ENCODE data around the gene CREB1. TPM values are rescaled to one million over a fixed set of nuclear protein-coding genes. Genes with fewer than 3 reads are reported as not detected.

CREB1 gene
- total RNA-seq, 6 experiments from 2014 or later: 32.9 to 51.8 (median 48.9) TPM

DNA sequence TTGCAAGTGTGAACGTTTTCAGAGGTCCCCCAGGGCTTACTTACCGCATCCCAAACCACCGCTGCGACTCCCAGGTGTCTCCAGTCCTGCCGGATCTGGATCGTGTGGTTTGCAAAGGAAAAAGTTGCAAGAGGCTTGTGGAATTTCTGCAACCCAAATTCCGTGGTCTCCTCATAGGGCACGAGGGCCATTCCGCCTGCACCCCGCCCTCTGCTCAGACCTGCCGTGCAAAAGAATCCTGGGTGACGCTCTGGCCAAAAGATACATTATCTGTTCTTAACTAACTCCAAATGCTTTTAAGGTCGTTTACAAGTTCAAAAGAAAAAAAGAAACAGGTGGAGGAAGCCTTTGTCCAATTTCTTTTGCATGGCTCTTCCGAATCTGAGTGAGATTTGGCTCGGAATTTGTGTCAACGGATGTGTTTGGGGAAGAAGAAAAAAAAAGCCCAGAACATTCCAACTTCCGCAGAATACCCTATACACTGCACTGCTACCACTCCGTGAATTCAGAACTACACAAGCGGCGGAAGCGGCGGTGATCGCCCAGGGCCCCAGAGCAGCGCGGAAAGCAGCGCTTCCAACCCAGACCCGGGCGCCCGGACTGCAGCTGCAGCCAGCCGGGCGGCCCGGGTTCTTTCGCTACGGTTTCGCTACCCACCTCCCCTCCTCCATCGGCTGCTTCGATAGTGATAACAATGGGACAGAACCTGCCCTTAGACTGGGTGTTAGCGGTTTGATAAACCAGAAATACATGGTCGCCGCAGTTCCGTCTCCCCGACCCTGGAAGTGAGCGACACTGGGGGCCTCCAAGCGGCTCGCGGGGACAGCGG lies 94.6 kb downstream of the CREB1 start:
- peaks cover 6% of the 10 kb centered on the region; the same call in 1 of the 2 replicates for H3K36me3 Mint-ChIP-seq (ENCODE audit: low read depth)
- H3K4me1 Mint-ChIP-seq (ENCODE audit: low read depth): peaks cover 21% of the 10 kb centered on the region
- H3K9me3 Mint-ChIP-seq: no peaks in the 10 kb centered on the region
- H3K4me3 Mint-ChIP-seq: peak overlapping the region; percentile 95
- H3K27ac Mint-ChIP-seq: peak overlapping the region; percentile 79
- TF ChIP-seq, protein P1, sequence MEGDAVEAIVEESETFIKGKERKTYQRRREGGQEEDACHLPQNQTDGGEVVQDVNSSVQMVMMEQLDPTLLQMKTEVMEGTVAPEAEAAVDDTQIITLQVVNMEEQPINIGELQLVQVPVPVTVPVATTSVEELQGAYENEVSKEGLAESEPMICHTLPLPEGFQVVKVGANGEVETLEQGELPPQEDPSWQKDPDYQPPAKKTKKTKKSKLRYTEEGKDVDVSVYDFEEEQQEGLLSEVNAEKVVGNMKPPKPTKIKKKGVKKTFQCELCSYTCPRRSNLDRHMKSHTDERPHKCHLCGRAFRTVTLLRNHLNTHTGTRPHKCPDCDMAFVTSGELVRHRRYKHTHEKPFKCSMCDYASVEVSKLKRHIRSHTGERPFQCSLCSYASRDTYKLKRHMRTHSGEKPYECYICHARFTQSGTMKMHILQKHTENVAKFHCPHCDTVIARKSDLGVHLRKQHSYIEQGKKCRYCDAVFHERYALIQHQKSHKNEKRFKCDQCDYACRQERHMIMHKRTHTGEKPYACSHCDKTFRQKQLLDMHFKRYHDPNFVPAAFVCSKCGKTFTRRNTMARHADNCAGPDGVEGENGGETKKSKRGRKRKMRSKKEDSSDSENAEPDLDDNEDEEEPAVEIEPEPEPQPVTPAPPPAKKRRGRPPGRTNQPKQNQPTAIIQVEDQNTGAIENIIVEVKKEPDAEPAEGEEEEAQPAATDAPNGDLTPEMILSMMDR (IDR thresholded peaks at IDR 0.05): no peak
- DNase-seq: peak; percentile 59
- H3K27me3 Mint-ChIP-seq (ENCODE audit: insufficient read depth): peaks cover 4% of the 10 kb centered on the region; the same call in 1 of the 2 replicates

DNA sequence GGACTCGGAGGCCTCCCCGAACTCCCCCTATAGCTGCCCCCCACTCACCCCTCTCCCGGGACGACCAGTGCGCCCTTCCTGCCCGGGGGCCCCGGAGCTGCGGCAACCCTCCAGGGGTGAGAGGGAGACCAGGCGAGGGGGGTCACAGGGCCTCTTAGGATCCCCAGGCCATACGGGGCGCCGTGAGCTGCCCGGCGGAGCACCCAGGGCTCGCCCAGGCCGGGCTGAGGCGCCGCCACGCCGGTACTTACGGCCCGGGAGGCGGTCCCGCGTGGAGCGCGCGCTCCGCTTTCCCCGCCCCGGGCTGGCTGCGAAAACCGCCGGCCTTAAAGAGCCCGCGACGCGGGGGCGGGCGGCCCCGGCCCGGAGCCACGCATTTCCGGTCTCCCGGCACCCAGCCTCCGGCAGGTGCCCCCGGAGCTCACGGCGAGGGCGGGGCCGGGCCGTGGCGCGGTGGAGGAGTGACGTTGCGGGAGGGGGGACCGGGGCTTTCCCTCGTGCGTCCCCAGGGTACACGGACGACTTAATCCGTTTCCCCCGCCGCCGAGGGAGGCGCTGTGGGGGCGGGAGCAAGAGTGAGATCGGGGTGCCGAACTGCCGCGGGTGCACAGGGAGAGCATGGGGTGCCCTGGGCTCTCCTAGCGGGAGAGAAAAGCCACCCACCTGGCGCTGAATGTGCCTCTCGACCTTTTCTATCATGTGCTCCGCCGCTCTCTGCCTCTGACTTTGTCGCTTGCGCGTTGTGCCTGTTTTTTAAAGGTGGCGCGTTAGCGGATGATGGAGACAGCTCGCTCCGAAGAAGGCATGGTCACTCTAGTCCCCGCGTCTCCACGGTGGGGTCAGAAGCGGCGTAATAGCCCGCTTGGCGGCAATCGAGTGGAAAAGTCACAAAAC lies 95.5 kb downstream of the CREB1 start, which contains the start of gene METTL21A:
Gene METTL21A, minus strand, starts transcription at position 381 of the 894 bp plus-strand sequence. CDS start 1,019 bp downstream, outside the sequence.
- H3K4me3 Mint-ChIP-seq: peak within 1 kb of the TSS; percentile 95
- DNase-seq: peak; percentile 60
- H3K36me3 Mint-ChIP-seq (ENCODE audit: low read depth): peaks cover 6% of the 10 kb centered on the region; the same call in 1 of the 2 replicates
- peaks cover 4% of the 10 kb centered on the region; the same call in 1 of the 2 replicates for H3K27me3 Mint-ChIP-seq (ENCODE audit: insufficient read depth)
- H3K4me1 Mint-ChIP-seq (ENCODE audit: low read depth): peaks cover 21% of the 10 kb centered on the region
- TF ChIP-seq, protein P1 (IDR thresholded peaks at IDR 0.05): peak; percentile 72
- H3K9me3 Mint-ChIP-seq: no peaks in the 10 kb centered on the region
- peak within 1 kb of the TSS; percentile 87 for H3K27ac Mint-ChIP-seq

DNA sequence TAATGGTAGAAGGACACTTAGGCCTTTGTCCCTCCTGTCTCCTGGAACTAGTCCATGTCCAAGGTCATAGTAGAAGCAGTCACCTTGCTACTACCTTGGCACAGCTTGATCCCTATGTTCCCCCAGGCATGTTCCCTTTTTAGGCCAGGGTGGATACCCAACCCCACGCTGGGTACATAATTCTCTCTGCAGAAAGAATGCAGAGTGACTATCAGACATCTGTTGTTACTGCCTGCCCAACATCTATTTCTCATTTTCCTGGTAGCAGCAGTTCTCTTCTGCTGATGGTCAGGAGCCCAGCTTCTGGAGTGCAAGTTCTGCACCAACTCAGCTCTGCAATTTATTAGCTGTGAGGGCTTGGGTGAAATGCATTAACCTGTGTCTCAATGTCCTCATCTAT lies 99.8 kb downstream of the CREB1 start:
- TF ChIP-seq, protein P1 (IDR thresholded peaks at IDR 0.05): no peak
- H3K4me1 Mint-ChIP-seq (ENCODE audit: low read depth): peaks cover 24% of the 10 kb centered on the region
- H3K4me3 Mint-ChIP-seq: no peak overlapping the region
- no peak overlapping the region for H3K27ac Mint-ChIP-seq
- DNase-seq: no peak
- H3K27me3 Mint-ChIP-seq (ENCODE audit: insufficient read depth): peaks cover 4% of the 10 kb centered on the region; the same call in 1 of the 2 replicates
- no peaks in the 10 kb centered on the region for H3K9me3 Mint-ChIP-seq
- no peaks in the 10 kb centered on the region for H3K36me3 Mint-ChIP-seq (ENCODE audit: low read depth)

- Mint-ChIP-seq H3K27ac (no peak overlapping the region), H3K4me3 (no peak overlapping the region), H3K4me1 (ENCODE audit: low read depth) (peaks cover 24% of the 10 kb centered on the region), H3K9me3 (no peaks in the 10 kb centered on the region), H3K36me3 (ENCODE audit: low read depth) (no peaks in the 10 kb centered on the region), H3K27me3 (ENCODE audit: insufficient read depth) (peaks cover 4% of the 10 kb centered on the region; the same call in 1 of the 2 replicates)
- no peak for DNase-seq
- TF ChIP-seq, protein P1 (IDR thresholded peaks at IDR 0.05): no peak
These were observed 100.7 kb downstream of the CREB1 start for GRCh38 chr2:207630491-207630890.

Measured in HFFc6 (cell line).